ENCODE measurements around the gene SESN1. TPM values are rescaled to one million over a fixed set of nuclear protein-coding genes. Genes with fewer than 3 reads are reported as not detected.
"Not testable (repeated sequence)": the region's sequence is repeated elsewhere in the genome, so short reads cannot be mapped to it uniquely, and the experiment has no call there.

Gene SESN1
- total RNA-seq, 1 donor from 2014 or later = 27.1 TPM

- H3K36me3 Mint-ChIP-seq (ENCODE audit: unreplicated experiment) = no peaks in the 10 kb centered on the region
- H3K27me3 Mint-ChIP-seq (ENCODE audit: unreplicated experiment) = peaks cover 2% of the 10 kb centered on the region
- no peaks in the 10 kb centered on the region for H3K9me3 Mint-ChIP-seq (ENCODE audit: unreplicated experiment)
- H3K4me3 Mint-ChIP-seq (ENCODE audit: unreplicated experiment) = no peak overlapping the region
- DNase-seq = no peak
- H3K27ac Mint-ChIP-seq (ENCODE audit: unreplicated experiment) = peak overlapping the region; percentile 8
- H3K4me1 Mint-ChIP-seq (ENCODE audit: low read depth, unreplicated experiment) = peaks cover 18% of the 10 kb centered on the region
- TF ChIP-seq, protein P1, sequence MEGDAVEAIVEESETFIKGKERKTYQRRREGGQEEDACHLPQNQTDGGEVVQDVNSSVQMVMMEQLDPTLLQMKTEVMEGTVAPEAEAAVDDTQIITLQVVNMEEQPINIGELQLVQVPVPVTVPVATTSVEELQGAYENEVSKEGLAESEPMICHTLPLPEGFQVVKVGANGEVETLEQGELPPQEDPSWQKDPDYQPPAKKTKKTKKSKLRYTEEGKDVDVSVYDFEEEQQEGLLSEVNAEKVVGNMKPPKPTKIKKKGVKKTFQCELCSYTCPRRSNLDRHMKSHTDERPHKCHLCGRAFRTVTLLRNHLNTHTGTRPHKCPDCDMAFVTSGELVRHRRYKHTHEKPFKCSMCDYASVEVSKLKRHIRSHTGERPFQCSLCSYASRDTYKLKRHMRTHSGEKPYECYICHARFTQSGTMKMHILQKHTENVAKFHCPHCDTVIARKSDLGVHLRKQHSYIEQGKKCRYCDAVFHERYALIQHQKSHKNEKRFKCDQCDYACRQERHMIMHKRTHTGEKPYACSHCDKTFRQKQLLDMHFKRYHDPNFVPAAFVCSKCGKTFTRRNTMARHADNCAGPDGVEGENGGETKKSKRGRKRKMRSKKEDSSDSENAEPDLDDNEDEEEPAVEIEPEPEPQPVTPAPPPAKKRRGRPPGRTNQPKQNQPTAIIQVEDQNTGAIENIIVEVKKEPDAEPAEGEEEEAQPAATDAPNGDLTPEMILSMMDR (IDR thresholded peaks at IDR 0.05; ENCODE audit: partially characterized antibody, unreplicated experiment) = no peak
Measured at GRCh38 chr6:109118337-109118736, 23.7 kb upstream of the SESN1 start.

DNA sequence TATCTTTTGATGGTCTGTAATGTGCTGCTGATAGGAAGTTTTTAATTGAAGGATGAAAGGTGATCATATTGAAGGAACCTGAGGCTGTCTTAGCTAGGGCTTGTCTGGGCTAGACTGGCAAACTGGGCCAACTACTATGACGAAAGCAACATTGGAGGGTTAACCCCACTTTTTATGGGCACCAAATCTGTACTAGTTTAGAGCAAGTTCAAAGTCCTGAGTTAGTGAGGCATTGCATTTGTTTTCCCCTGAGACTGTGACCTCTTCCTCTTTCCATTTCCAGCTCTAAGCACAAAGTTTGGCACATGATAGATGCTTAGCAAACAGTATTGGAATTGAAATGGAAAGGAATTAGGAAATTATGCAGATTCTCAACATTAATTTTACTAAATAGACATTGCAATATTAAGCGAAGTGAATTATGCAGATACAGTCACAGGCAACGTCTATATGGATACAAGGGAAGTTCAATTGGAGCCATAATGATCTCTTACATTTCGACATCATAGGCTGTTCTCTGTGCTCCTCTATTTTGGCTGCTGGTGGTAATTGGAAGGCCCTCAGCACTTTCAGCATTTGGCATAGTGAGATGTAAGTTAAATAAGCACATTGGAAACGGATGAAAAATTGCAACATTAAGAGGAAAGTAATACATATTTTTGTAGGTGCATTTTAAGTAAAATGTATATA lies 22.8 kb upstream of the SESN1 start:
- H3K4me3 Mint-ChIP-seq (ENCODE audit: unreplicated experiment) = no peak overlapping the region
- peaks cover 18% of the 10 kb centered on the region for H3K4me1 Mint-ChIP-seq (ENCODE audit: low read depth, unreplicated experiment)
- no peak for DNase-seq
- no peaks in the 10 kb centered on the region for H3K36me3 Mint-ChIP-seq (ENCODE audit: unreplicated experiment)
- H3K27ac Mint-ChIP-seq (ENCODE audit: unreplicated experiment) = no peak overlapping the region
- TF ChIP-seq, protein P1 (IDR thresholded peaks at IDR 0.05; ENCODE audit: partially characterized antibody, unreplicated experiment) = no peak
- peaks cover 2% of the 10 kb centered on the region for H3K27me3 Mint-ChIP-seq (ENCODE audit: unreplicated experiment)
- no peaks in the 10 kb centered on the region for H3K9me3 Mint-ChIP-seq (ENCODE audit: unreplicated experiment)

- H3K27ac Mint-ChIP-seq (ENCODE audit: unreplicated experiment); H3K27me3 Mint-ChIP-seq (ENCODE audit: unreplicated experiment); H3K4me1 Mint-ChIP-seq (ENCODE audit: low read depth, unreplicated experiment); DNase-seq; H3K36me3 Mint-ChIP-seq (ENCODE audit: unreplicated experiment); H3K9me3 Mint-ChIP-seq (ENCODE audit: unreplicated experiment); H3K4me3 Mint-ChIP-seq (ENCODE audit: unreplicated experiment): not testable (repeated sequence)
Measured at GRCh38 chr6:109112663-109113062, 18.0 kb upstream of the SESN1 start.

GRCh38 chr6:109109663-109110062 lies 15.0 kb upstream of the SESN1 start:
- not testable (repeated sequence) for H3K4me3 Mint-ChIP-seq (ENCODE audit: unreplicated experiment); H3K27ac Mint-ChIP-seq (ENCODE audit: unreplicated experiment); H3K27me3 Mint-ChIP-seq (ENCODE audit: unreplicated experiment); H3K4me1 Mint-ChIP-seq (ENCODE audit: low read depth, unreplicated experiment); H3K9me3 Mint-ChIP-seq (ENCODE audit: unreplicated experiment); H3K36me3 Mint-ChIP-seq (ENCODE audit: unreplicated experiment); DNase-seq

DNA sequence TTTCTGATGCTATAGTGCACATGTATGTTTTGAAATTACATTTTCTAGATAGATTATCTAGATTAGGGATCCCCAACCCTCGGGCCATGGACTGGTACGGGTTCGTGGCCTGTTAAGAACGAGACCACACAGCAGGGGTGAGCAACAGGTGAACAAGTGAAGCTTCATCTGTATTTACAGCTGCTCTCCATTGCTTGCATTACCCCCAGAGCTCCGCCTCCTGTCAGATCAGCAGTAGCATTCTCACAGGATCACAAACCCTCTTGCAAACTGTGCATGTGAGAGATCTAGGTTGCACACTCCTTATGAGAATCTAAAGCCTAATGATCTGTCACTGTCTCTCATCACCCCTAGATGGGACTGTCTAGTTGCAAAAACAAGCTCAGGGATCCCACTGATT lies 11.0 kb upstream of the SESN1 start:
- H3K36me3 Mint-ChIP-seq (ENCODE audit: unreplicated experiment) = no peaks in the 10 kb centered on the region
- H3K9me3 Mint-ChIP-seq (ENCODE audit: unreplicated experiment) = no peaks in the 10 kb centered on the region
- no peak for DNase-seq
- H3K27ac Mint-ChIP-seq (ENCODE audit: unreplicated experiment) = no peak overlapping the region
- no peaks in the 10 kb centered on the region for H3K4me1 Mint-ChIP-seq (ENCODE audit: low read depth, unreplicated experiment)
- H3K27me3 Mint-ChIP-seq (ENCODE audit: unreplicated experiment) = no peaks in the 10 kb centered on the region
- no peak overlapping the region for H3K4me3 Mint-ChIP-seq (ENCODE audit: unreplicated experiment)
- TF ChIP-seq, protein P1 (IDR thresholded peaks at IDR 0.05; ENCODE audit: partially characterized antibody, unreplicated experiment) = no peak

- no peaks in the 10 kb centered on the region for H3K27me3 Mint-ChIP-seq (ENCODE audit: unreplicated experiment)
- no peaks in the 10 kb centered on the region for H3K36me3 Mint-ChIP-seq (ENCODE audit: unreplicated experiment)
- no peak overlapping the region for H3K4me3 Mint-ChIP-seq (ENCODE audit: unreplicated experiment)
- DNase-seq = no peak
- H3K27ac Mint-ChIP-seq (ENCODE audit: unreplicated experiment) = no peak overlapping the region
- no peaks in the 10 kb centered on the region for H3K4me1 Mint-ChIP-seq (ENCODE audit: low read depth, unreplicated experiment)
- TF ChIP-seq, protein P1 (IDR thresholded peaks at IDR 0.05; ENCODE audit: partially characterized antibody, unreplicated experiment) = no peak
- no peaks in the 10 kb centered on the region for H3K9me3 Mint-ChIP-seq (ENCODE audit: unreplicated experiment)
Measured at GRCh38 chr6:109104512-109104911, 9.9 kb upstream of the SESN1 start.
